ENCODE results near the gene SLC9C1.

- TF ChIP-seq CTCF (IDR thresholded peaks at IDR 0.05) (no peak), POLR2A (IDR thresholded peaks at IDR 0.05) (no peak)
Measured at GRCh38 chr3:112335434-112335781, 41.4 kb upstream of the SLC9C1 start.

Measured in esophagus squamous epithelium (tissue), 4 donors.